Right kidney (tissue), 1 donor: ENCODE results near the gene SEMA4A.

Experiments used
- DNase-seq: peaks from one replicate; pipeline ENCODE4 v3.0.0-alpha.2; 2016

Gene SEMA4A

GRCh38 chr1:156135930-156136871 is 17.2 kb upstream of the SEMA4A start:
- no peak for DNase-seq

- no peak for DNase-seq
These were observed 16.4 kb upstream of the SEMA4A start for GRCh38 chr1:156136970-156137483.

- no peak for DNase-seq
These were observed 14.9 kb upstream of the SEMA4A start for GRCh38 chr1:156138458-156138867.

- peak; percentile 68 for DNase-seq
These were observed 12.3 kb upstream of the SEMA4A start for GRCh38 chr1:156140879-156141707.

GRCh38 chr1:156143765-156144489 is 9.5 kb upstream of the SEMA4A start:
- DNase-seq, result no peak

GRCh38 chr1:156144742-156145141 is 8.6 kb upstream of the SEMA4A start:
- no peak for DNase-seq

GRCh38 chr1:156145650-156146019 is 7.8 kb upstream of the SEMA4A start:
- DNase-seq, result no peak

- peak; percentile 77 for DNase-seq
These were observed 7.2 kb upstream of the SEMA4A start for GRCh38 chr1:156146020-156146768.

GRCh38 chr1:156146769-156147405 is 6.5 kb upstream of the SEMA4A start:
- DNase-seq, result no peak

- no peak for DNase-seq
These were observed 5.2 kb upstream of the SEMA4A start for GRCh38 chr1:156148216-156148615.

GRCh38 chr1:156149374-156150332 is 3.7 kb upstream of the SEMA4A start:
- no peak for DNase-seq

- DNase-seq, result no peak
These were observed 2.9 kb upstream of the SEMA4A start for GRCh38 chr1:156150333-156151011.

GRCh38 chr1:156151093-156151688 is 2.2 kb upstream of the SEMA4A start:
- DNase-seq, result no peak

- no peak for DNase-seq
These were observed 757 bp upstream of the SEMA4A start for GRCh38 chr1:156152628-156153027.

GRCh38 chr1:156154317-156154749 is 948 bp downstream of the SEMA4A start:
- no peak for DNase-seq

- no peak for DNase-seq
These were observed 2.5 kb downstream of the SEMA4A start for GRCh38 chr1:156155756-156156510.

GRCh38 chr1:156157506-156157905 is 4.1 kb downstream of the SEMA4A start:
- DNase-seq, result no peak

- DNase-seq, result no peak
These were observed 4.6 kb downstream of the SEMA4A start for GRCh38 chr1:156157966-156158365.
